ENCODE measurements around the gene GOLGB1. TPM values are rescaled to one million over a fixed set of nuclear protein-coding genes. Genes with fewer than 3 reads are reported as not detected.

Gene GOLGB1
- polyA plus RNA-seq, 1 experiment: 17.3 TPM

GRCh38 chr3:121630355-121630754, 119.2 kb downstream of the GOLGB1 start:
- TF ChIP-seq, protein P1, sequence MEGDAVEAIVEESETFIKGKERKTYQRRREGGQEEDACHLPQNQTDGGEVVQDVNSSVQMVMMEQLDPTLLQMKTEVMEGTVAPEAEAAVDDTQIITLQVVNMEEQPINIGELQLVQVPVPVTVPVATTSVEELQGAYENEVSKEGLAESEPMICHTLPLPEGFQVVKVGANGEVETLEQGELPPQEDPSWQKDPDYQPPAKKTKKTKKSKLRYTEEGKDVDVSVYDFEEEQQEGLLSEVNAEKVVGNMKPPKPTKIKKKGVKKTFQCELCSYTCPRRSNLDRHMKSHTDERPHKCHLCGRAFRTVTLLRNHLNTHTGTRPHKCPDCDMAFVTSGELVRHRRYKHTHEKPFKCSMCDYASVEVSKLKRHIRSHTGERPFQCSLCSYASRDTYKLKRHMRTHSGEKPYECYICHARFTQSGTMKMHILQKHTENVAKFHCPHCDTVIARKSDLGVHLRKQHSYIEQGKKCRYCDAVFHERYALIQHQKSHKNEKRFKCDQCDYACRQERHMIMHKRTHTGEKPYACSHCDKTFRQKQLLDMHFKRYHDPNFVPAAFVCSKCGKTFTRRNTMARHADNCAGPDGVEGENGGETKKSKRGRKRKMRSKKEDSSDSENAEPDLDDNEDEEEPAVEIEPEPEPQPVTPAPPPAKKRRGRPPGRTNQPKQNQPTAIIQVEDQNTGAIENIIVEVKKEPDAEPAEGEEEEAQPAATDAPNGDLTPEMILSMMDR (IDR thresholded peaks at IDR 0.05; ENCODE audit: insufficient read depth, low read depth, low read length): no peak
- CTCF ChIA-PET: interaction anchor here (1.0 kb wide), 1 partner anchor 9 kb away, joined by 3 read pairs; no protein-coding TSS in a partner anchor

GRCh38 chr3:121629601-121630000, 119.9 kb downstream of the GOLGB1 start:
- H3K4me3 ChIP-seq (ENCODE audit: low read depth, low read length): no peak overlapping the region
- no peaks in the 10 kb centered on the region for H3K36me3 ChIP-seq (ENCODE audit: control insufficient read depth, insufficient read depth, low read length)
- no peak for DNase-seq (ENCODE audit: low read depth)
- TF ChIP-seq, protein P1 (IDR thresholded peaks at IDR 0.05; ENCODE audit: insufficient read depth, low read depth, low read length): no peak
- H3K27me3 ChIP-seq (ENCODE audit: control insufficient read depth, insufficient read depth, low read length): no peaks in the 10 kb centered on the region; the same call in 1 of the 2 replicates
- CTCF ChIA-PET: interaction anchor here (0.5 kb wide), 1 partner anchor 1929 kb away, joined by 3 read pairs; no protein-coding TSS in a partner anchor
- POLR2A ChIA-PET: no interaction called here

More at GRCh38 chr3:121630355-121630754, 119.2 kb downstream of the GOLGB1 start:
- H3K27me3 ChIP-seq (ENCODE audit: control insufficient read depth, insufficient read depth, low read length): no peaks in the 10 kb centered on the region; the same call in 1 of the 2 replicates
- no peaks in the 10 kb centered on the region for H3K36me3 ChIP-seq (ENCODE audit: control insufficient read depth, insufficient read depth, low read length)
- DNase-seq (ENCODE audit: low read depth): no peak
- no peak overlapping the region for H3K4me3 ChIP-seq (ENCODE audit: low read depth, low read length)
- POLR2A ChIA-PET: no interaction called here

- H3K4me3 ChIP-seq (ENCODE audit: low read depth, low read length): no peak overlapping the region
- TF ChIP-seq, protein P1 (IDR thresholded peaks at IDR 0.05; ENCODE audit: insufficient read depth, low read depth, low read length): no peak
- H3K27me3 ChIP-seq (ENCODE audit: control insufficient read depth, insufficient read depth, low read length): no peaks in the 10 kb centered on the region
- ChIA-PET POLR2A (no interaction called here), CTCF (no interaction called here)
- DNase-seq (ENCODE audit: low read depth): no peak
- no peaks in the 10 kb centered on the region for H3K36me3 ChIP-seq (ENCODE audit: control insufficient read depth, insufficient read depth, low read length)
Measured at GRCh38 chr3:121627622-121628021, 121.9 kb downstream of the GOLGB1 start.

GRCh38 chr3:121627211-121627610, 122.3 kb downstream of the GOLGB1 start:
- no peak for DNase-seq (ENCODE audit: low read depth)
- no peaks in the 10 kb centered on the region for H3K36me3 ChIP-seq (ENCODE audit: control insufficient read depth, insufficient read depth, low read length)
- ChIA-PET CTCF (no interaction called here), POLR2A (no interaction called here)
- no peaks in the 10 kb centered on the region for H3K27me3 ChIP-seq (ENCODE audit: control insufficient read depth, insufficient read depth, low read length)
- TF ChIP-seq, protein P1 (IDR thresholded peaks at IDR 0.05; ENCODE audit: insufficient read depth, low read depth, low read length): no peak
- H3K4me3 ChIP-seq (ENCODE audit: low read depth, low read length): no peak overlapping the region

GRCh38 chr3:121626495-121626894, 123.0 kb downstream of the GOLGB1 start:
- TF ChIP-seq, protein P1 (IDR thresholded peaks at IDR 0.05; ENCODE audit: insufficient read depth, low read depth, low read length): no peak
- Histone ChIP-seq H3K27me3 (ENCODE audit: control insufficient read depth, insufficient read depth, low read length) (no peaks in the 10 kb centered on the region), H3K4me3 (ENCODE audit: low read depth, low read length) (no peak overlapping the region), H3K36me3 (ENCODE audit: control insufficient read depth, insufficient read depth, low read length) (no peaks in the 10 kb centered on the region)
- POLR2A ChIA-PET: no interaction called here
- CTCF ChIA-PET: no interaction called here
- DNase-seq (ENCODE audit: low read depth): no peak

All from BJ (cell line).